Panc1 (cell line): ENCODE measurements around the gene POLK. TPM values are rescaled to one million over a fixed set of nuclear protein-coding genes. Genes with fewer than 3 reads are reported as not detected.

Experiments used
- ATAC-seq: fragments of 200-7000 bp; cut with Tn5 transposase; 2 replicates; pipeline ENCODE4 v1.9.1; 2020; ENCODE audit warnings: mild to moderate bottlenecking, moderate library complexity
- BruUV-seq: library from RNA; stranded (reverse); fragments of 400-500 nt; replicated peaks from 2 replicates; lab custom pipeline; 2021; lab: Mats Ljungman, UMichigan
- CTCF ChIA-PET: fragments of 300-600 bp; sonication (Branson Sonifier 250); formaldehyde crosslinking; loops from one replicate; lab custom pipeline; 2022; ENCODE audit warnings: antibody characterized with exemption; lab: Charles Lee
- POLR2A ChIA-PET: fragments of 300-600 bp; sonication (Branson Sonifier 250); formaldehyde crosslinking; loops from one replicate; lab custom pipeline; 2022; ENCODE audit warnings: antibody characterized with exemption; lab: Charles Lee
- DNase-seq: peaks from one replicate; pipeline ENCODE4 v3.0.0-alpha.2; 2010; ENCODE audit warnings: low read depth, low spot score
- H3K27ac ChIP-seq: 2 replicates; pipeline ENCODE4 v1.5.1; 2011; ENCODE audit warnings: mild to moderate bottlenecking, low read length, inconsistent platforms
- H3K27me3 ChIP-seq: fragments of 200-500 bp; sonication (Bioruptor generic); 2 replicates; pipeline ENCODE4 v1.6.0; 2014; ENCODE audit warnings: low read length, inconsistent platforms; ENCODE audit not compliant: control insufficient read depth, insufficient read depth
- H3K36me3 ChIP-seq: fragments of 200-500 bp; sonication (Bioruptor generic); 2 replicates; pipeline ENCODE4 v1.5.1; 2014; ENCODE audit warnings: inconsistent platforms, mild to moderate bottlenecking, low read length, moderate library complexity; ENCODE audit not compliant: control insufficient read depth, insufficient read depth
- H3K4me1 ChIP-seq: 2 replicates; pipeline ENCODE4 v1.5.1; 2011; ENCODE audit warnings: inconsistent platforms, mild to moderate bottlenecking, low read length, moderate library complexity; ENCODE audit not compliant: control insufficient read depth, insufficient read depth
- H3K4me3 ChIP-seq, 2 experiments: 2 replicates each; pipeline ENCODE4 v1.5.1; 2011 to 2012; ENCODE audit warnings: low read depth in 2 of 2, low read length in 2 of 2, mild to moderate bottlenecking in 2 of 2, inconsistent platforms in 1 of 2, moderate library complexity in 1 of 2
- H3K9me3 ChIP-seq: fragments of 200-500 bp; sonication (Bioruptor generic); 2 replicates; pipeline ENCODE4 v1.5.1; 2014; ENCODE audit warnings: low read depth, mild to moderate bottlenecking, inconsistent platforms, low read length, moderate library complexity; ENCODE audit not compliant: control insufficient read depth, insufficient read depth
- POLR2AphosphoS5 ChIP-seq: IDR thresholded peaks from 2 replicates; pipeline ENCODE4 v1.6.1; 2012; ENCODE audit warnings: mild to moderate bottlenecking, low read depth, low read length, moderate library complexity
- SIN3A ChIP-seq: IDR thresholded peaks from 2 replicates; pipeline ENCODE4 v1.6.1; 2012; ENCODE audit warnings: low read depth, mild to moderate bottlenecking, low read length, moderate library complexity, borderline replicate concordance; ENCODE audit not compliant: insufficient read depth
- TCF7L2 ChIP-seq: IDR thresholded peaks from 2 replicates; pipeline ENCODE4 v1.6.1; 2011; ENCODE audit warnings: mild to moderate bottlenecking, low read depth, low read length, inconsistent platforms
- in situ Hi-C: cut with HindIII; loops from 2 replicates; pipeline ENCODE4 v1.10.0; 2016; ENCODE audit warnings: low sequenced_read_pairs, low pct_unique_long_range_greater_than_20kb
- intact Hi-C: fragments of 100-400 bp; cut with micrococcal nuclease; formaldehyde crosslinking; loops from one replicate; pipeline ENCODE4 v1.10.0; 2022; ENCODE audit not compliant: unreplicated experiment
- total RNA-seq: library from RNA; stranded (reverse); gene quantifications from one replicate; pipeline ENCODE4 v1.2.1, GENCODE V29; 2021; ENCODE audit not compliant: unreplicated experiment
- TF ChIP-seq, protein P1 (sequence below): fragments of 450-650 bp; IDR thresholded peaks from 2 replicates; pipeline ENCODE4 v1.5.1; 2017; ENCODE audit warnings: mild to moderate bottlenecking
- TF ChIP-seq, protein P2 (sequence below), 2 experiments: IDR thresholded peaks; 2 replicates each; pipeline ENCODE4 v1.6.1; 2011 to 2012; ENCODE audit warnings: low read depth in 2 of 2, control low read depth in 1 of 2, low read length in 1 of 2, mild to moderate bottlenecking in 1 of 2, moderate library complexity in 1 of 2; ENCODE audit not compliant: insufficient read depth in 1 of 2

POLK gene
- total RNA-seq, 1 experiment from 2014 or later, result 21.3 TPM

- no peaks in the 10 kb centered on the region for H3K36me3 ChIP-seq
- in situ Hi-C loops, result no loop called here
- TF ChIP-seq SIN3A, result no peak
- TF ChIP-seq POLR2AphosphoS5, result no peak
- TF ChIP-seq, protein P1, sequence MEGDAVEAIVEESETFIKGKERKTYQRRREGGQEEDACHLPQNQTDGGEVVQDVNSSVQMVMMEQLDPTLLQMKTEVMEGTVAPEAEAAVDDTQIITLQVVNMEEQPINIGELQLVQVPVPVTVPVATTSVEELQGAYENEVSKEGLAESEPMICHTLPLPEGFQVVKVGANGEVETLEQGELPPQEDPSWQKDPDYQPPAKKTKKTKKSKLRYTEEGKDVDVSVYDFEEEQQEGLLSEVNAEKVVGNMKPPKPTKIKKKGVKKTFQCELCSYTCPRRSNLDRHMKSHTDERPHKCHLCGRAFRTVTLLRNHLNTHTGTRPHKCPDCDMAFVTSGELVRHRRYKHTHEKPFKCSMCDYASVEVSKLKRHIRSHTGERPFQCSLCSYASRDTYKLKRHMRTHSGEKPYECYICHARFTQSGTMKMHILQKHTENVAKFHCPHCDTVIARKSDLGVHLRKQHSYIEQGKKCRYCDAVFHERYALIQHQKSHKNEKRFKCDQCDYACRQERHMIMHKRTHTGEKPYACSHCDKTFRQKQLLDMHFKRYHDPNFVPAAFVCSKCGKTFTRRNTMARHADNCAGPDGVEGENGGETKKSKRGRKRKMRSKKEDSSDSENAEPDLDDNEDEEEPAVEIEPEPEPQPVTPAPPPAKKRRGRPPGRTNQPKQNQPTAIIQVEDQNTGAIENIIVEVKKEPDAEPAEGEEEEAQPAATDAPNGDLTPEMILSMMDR, result no peak
- no peak for TF ChIP-seq TCF7L2
- TF ChIP-seq, protein P2, sequence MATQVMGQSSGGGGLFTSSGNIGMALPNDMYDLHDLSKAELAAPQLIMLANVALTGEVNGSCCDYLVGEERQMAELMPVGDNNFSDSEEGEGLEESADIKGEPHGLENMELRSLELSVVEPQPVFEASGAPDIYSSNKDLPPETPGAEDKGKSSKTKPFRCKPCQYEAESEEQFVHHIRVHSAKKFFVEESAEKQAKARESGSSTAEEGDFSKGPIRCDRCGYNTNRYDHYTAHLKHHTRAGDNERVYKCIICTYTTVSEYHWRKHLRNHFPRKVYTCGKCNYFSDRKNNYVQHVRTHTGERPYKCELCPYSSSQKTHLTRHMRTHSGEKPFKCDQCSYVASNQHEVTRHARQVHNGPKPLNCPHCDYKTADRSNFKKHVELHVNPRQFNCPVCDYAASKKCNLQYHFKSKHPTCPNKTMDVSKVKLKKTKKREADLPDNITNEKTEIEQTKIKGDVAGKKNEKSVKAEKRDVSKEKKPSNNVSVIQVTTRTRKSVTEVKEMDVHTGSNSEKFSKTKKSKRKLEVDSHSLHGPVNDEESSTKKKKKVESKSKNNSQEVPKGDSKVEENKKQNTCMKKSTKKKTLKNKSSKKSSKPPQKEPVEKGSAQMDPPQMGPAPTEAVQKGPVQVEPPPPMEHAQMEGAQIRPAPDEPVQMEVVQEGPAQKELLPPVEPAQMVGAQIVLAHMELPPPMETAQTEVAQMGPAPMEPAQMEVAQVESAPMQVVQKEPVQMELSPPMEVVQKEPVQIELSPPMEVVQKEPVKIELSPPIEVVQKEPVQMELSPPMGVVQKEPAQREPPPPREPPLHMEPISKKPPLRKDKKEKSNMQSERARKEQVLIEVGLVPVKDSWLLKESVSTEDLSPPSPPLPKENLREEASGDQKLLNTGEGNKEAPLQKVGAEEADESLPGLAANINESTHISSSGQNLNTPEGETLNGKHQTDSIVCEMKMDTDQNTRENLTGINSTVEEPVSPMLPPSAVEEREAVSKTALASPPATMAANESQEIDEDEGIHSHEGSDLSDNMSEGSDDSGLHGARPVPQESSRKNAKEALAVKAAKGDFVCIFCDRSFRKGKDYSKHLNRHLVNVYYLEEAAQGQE (IDR thresholded peaks at IDR 0.05; ENCODE audit: insufficient read depth in 1 of 2, low read depth in 2 of 2, low read length in 1 of 2), result no peak
- no TSS peak for BruUV-seq
- no peaks in the 10 kb centered on the region for H3K4me1 ChIP-seq
- DNase-seq, result no peak
- CTCF ChIA-PET, result interaction anchor here (0.7 kb wide), 1 partner anchor 157 kb away, joined by 3 read pairs; no protein-coding TSS in a partner anchor
- intact Hi-C loops, result no loop called here
- no peak overlapping the region for H3K4me3 ChIP-seq
- POLR2A ChIA-PET, result no interaction called here
- no peak for ATAC-seq
- H3K9me3 ChIP-seq, result peaks cover 16% of the 10 kb centered on the region; the same call in 1 of the 2 replicates
- H3K27ac ChIP-seq, result no peak overlapping the region
- H3K27me3 ChIP-seq, result no peaks in the 10 kb centered on the region
Measured at GRCh38 chr5:75524071-75524470, 12.4 kb downstream of the POLK start.

DNA sequence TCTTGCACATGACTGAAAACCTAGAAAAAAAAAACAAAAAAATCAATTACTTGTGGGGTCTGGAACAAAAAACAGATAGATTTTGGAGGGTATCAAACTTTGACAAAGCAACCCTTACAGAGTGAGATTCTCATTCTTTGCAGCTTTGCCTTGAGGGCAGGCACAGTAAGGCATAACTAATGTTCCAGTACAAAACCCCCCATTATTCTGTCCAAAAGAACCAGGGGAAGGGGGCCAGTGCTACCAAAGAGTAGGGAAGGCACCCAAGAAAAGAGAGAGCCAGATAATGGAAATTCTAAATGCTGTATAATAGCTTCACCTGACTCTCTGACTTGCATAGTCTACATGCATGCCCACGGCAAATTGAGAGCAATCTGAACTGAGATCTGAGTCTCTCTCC is 12.9 kb downstream of the POLK start:
- TF ChIP-seq, protein P2 (IDR thresholded peaks at IDR 0.05; ENCODE audit: insufficient read depth in 1 of 2, low read depth in 2 of 2, low read length in 1 of 2), result no peak
- no peak for TF ChIP-seq POLR2AphosphoS5
- TF ChIP-seq, protein P1, result no peak
- in situ Hi-C loops, result no loop called here
- ChIA-PET POLR2A (no interaction called here), CTCF (no interaction called here)
- DNase-seq (no peak), ATAC-seq (no peak)
- no peaks in the 10 kb centered on the region for H3K27me3 ChIP-seq
- intact Hi-C loops, result no loop called here
- H3K36me3 ChIP-seq, result no peaks in the 10 kb centered on the region
- no peak overlapping the region for H3K4me3 ChIP-seq
- no TSS peak for BruUV-seq
- H3K9me3 ChIP-seq, result peaks cover 16% of the 10 kb centered on the region; the same call in 1 of the 2 replicates
- no peak overlapping the region for H3K27ac ChIP-seq
- no peaks in the 10 kb centered on the region for H3K4me1 ChIP-seq
